Upper lobe of left lung (tissue), 4 donors: ENCODE data around the gene LYSMD2.

Experiments used
- CTCF ChIP-seq, 6 experiments: fragments of 450-650 bp in 4 of 6; fragments of 200-600 bp in 2 of 6; sonication (generic) in 2 of 6; IDR thresholded peaks; one replicate each; pipeline ENCODE4 v1.5.1; 2016 to 2019; ENCODE audit warnings: antibody characterized with exemption in 6 of 6
- EP300 ChIP-seq, 4 donors: sonication (generic); formaldehyde crosslinking; IDR thresholded peaks; one replicate each; pipeline ENCODE4 v1.5.1; 2017; ENCODE audit warnings: antibody characterized with exemption in 4 of 4, control low read depth in 2 of 4
- POLR2A ChIP-seq, 4 donors: fragments of 450-650 bp; IDR thresholded peaks; one replicate each; pipeline ENCODE4 v1.5.1; 2016 to 2017; ENCODE audit warnings: antibody characterized with exemption in 4 of 4, mild to moderate bottlenecking in 2 of 4
- POLR2AphosphoS5 ChIP-seq, 2 donors: sonication (generic); formaldehyde crosslinking; IDR thresholded peaks; one replicate each; pipeline ENCODE4 v1.5.1; 2017; ENCODE audit warnings: antibody characterized with exemption in 2 of 2

- TF ChIP-seq CTCF (IDR thresholded peaks at IDR 0.05) (no peak), POLR2A (IDR thresholded peaks at IDR 0.05) (no peak), POLR2AphosphoS5 (IDR thresholded peaks at IDR 0.05) (no peak), EP300 (IDR thresholded peaks at IDR 0.05) (no peak)
These were observed 44.1 kb upstream of the LYSMD2 start for GRCh38 chr15:51781506-51781905.
